GM19099 (cell line): ENCODE measurements around the gene PRKN.

Experiments used
- POLR2A ChIP-seq: IDR thresholded peaks from 3 replicates; pipeline ENCODE4 v1.6.1; 2011; ENCODE audit warnings: low read depth; ENCODE audit not compliant: insufficient read length; ENCODE audit errors: extremely low read depth

The PRKN gene

DNA sequence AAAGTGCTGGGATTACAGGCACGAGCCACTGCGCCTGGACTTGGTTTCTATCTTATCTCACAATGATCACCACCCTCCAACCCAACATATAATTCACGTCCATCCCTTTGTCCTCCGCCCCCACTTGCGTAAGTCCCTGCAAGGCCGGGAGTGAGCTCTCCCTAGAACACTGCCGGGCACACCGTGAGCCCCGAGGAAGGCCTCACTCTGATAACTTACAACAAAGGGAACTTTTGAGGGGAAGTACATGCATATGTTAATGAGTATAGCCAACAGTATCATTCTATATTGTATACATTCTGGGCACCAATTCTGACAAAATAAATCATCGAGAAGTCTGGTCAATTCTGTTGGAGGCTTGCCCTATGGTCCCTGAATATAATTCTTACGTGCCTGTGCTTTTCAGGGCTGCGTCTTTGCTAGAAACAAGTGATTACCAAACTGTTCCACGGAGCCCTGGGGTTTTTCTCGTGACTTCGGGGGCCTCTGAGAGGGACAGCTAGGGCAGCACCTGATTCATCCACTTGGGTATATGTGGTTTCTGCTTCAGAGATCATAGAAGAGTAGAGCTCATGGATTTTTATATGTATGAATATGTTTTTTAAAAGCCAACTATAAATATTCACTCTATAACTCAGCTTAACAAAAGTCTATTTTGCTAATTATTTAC, 983.9 kb downstream of the PRKN start:
- no peak for TF ChIP-seq POLR2A

- no peak for TF ChIP-seq POLR2A
Measured at GRCh38 chr6:161740486-161740885, 987.1 kb downstream of the PRKN start.

GRCh38 chr6:161736781-161737292, 990.7 kb downstream of the PRKN start:
- TF ChIP-seq POLR2A, result no peak

DNA sequence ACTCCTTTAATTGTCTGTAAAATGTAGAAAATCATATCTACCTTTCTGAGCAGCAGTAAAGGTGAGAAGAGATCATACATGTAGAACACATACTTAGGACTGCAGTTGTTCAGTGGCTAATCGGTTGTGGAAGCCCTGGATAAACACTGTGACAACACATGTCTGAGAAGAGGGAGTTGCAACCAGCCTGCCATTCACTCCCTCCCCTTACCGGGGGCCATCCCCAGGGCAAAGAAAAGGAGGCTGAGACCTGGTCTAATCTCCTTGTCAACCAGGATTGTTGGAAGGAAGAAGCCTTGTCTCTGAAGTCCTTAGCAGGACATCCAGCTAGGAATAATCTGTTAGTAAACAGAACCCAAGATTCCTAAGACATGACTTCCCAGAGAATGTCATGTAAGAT, 991.2 kb downstream of the PRKN start:
- TF ChIP-seq POLR2A, result no peak

- TF ChIP-seq POLR2A, result no peak
Measured at GRCh38 chr6:161732594-161732993, 995.0 kb downstream of the PRKN start.

GRCh38 chr6:161727083-161727833, 1000.3 kb downstream of the PRKN start:
- TF ChIP-seq POLR2A, result no peak

GRCh38 chr6:161722394-161722793, 1005.2 kb downstream of the PRKN start:
- TF ChIP-seq POLR2A, result no peak

DNA sequence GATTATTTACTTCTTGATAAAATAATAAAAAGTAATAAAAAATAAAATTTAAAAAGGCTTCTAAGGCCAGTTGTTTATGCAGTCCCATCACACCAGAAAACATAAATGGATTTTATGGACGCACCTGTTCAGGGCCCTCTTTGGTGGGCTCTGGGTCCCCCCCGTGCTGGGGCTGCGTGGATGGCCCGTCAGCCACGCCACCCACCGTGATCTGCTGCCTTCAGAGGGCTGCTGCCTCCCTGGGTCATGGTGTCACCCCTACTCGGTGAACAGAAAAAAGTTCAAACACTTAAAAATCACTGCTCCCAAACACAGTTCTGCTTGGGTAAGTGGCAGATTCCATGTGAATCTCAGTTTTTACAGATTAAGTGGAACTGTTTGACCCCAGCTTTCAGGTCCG, 1006.1 kb downstream of the PRKN start:
- TF ChIP-seq POLR2A, result no peak

DNA sequence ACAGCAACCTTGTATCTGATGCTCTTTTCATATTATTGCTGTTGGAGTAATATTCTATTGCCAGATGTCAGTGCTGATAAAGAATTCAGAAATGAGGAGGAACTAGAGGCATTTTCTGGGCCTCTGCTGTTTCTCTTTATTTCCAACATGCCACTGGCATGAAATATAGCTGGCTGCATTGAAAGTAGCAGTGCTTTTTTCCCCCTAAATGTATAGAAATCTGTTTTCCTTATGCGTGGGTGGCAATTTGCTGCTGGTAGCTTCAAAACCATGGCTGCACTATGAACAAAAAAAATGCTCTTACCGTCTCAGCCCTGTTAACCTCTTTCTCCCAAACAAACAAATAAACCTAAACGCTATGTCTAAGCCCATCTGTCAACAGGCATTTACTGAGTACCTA, 1011.4 kb downstream of the PRKN start:
- no peak for TF ChIP-seq POLR2A

DNA sequence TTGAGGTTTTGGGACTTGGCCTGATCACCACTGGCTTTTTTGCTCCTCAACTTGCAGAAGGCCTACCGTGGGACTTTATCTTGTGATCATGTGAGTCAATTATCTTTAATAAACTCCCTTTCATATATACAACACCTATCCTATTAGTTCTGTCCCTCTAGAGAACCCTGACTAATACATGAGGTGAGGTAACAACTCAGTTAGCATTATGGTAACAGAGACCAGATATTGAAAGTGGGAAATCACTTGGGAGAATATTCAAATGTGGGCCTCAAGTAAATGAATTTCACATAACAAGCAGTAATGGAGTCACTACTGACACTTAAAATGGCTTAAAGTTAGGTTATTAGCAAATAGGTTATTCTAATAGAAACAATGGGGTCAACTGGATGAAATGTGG, 1015.6 kb downstream of the PRKN start:
- TF ChIP-seq POLR2A, result no peak

- no peak for TF ChIP-seq POLR2A
Measured at GRCh38 chr6:161711515-161711914, 1016.1 kb downstream of the PRKN start.

- TF ChIP-seq POLR2A, result no peak
Measured at GRCh38 chr6:161710698-161711097, 1016.9 kb downstream of the PRKN start.

- TF ChIP-seq POLR2A, result no peak
Measured at GRCh38 chr6:161701056-161701455, 1026.5 kb downstream of the PRKN start.

DNA sequence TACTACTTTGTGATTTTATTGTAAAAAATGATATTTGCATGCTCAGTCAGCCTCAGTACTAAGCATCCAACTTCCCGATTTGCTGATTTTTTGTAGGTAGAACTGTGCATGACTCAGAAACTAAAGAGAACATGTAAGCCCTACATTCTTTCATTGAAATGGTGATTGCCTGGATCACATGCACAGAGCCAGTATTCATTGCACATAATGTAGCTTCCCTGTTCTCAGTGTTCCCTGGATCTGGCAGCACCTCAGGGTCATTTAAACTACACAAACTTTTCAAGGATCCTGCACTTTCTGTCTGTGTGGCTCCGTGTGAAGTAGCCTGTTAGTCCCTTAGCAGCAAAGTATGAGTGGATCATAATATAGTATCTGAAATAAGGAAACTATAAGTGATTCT, 1030.8 kb downstream of the PRKN start:
- TF ChIP-seq POLR2A, result no peak

GRCh38 chr6:161694995-161695394, 1032.6 kb downstream of the PRKN start:
- TF ChIP-seq POLR2A, result no peak

GRCh38 chr6:161686655-161687054, 1040.9 kb downstream of the PRKN start:
- TF ChIP-seq POLR2A, result no peak
